Stomach smooth muscle (tissue), 2 donors: Measurements from ENCODE around the gene SMIM33.
A peak's percentile ranks its signal among the peaks of the same experiment; 100 is the strongest.
"Not testable (repeated sequence)": the region's sequence is repeated elsewhere in the genome, so short reads cannot be mapped to it uniquely, and the experiment has no call there.

Experiments used
- H3K27ac ChIP-seq: one replicate; pipeline ENCODE4 v1.7.0; 2013; ENCODE audit warnings: mild to moderate bottlenecking, low read length, inconsistent platforms
- H3K27me3 ChIP-seq, 2 donors: one replicate each; pipeline ENCODE4 v1.7.0; 2013; ENCODE audit warnings: low read length in 2 of 2; ENCODE audit not compliant: insufficient read depth in 2 of 2, control insufficient read depth in 1 of 2
- H3K36me3 ChIP-seq, 2 donors: one replicate each; pipeline ENCODE4 v1.7.0; 2013; ENCODE audit warnings: low read length in 2 of 2; ENCODE audit not compliant: control insufficient read depth in 2 of 2, insufficient read depth in 2 of 2
- H3K4me1 ChIP-seq: one replicate; pipeline ENCODE4 v1.7.0; 2013; ENCODE audit warnings: low read length; ENCODE audit not compliant: control insufficient read depth, insufficient read depth
- H3K4me3 ChIP-seq, 2 donors: one replicate each; pipeline ENCODE4 v1.7.0; 2013; ENCODE audit warnings: low read length in 2 of 2
- H3K9ac ChIP-seq, 2 donors: one replicate each; pipeline ENCODE4 v1.7.0; 2013; ENCODE audit warnings: low read length in 2 of 2, mild to moderate bottlenecking in 1 of 2
- H3K9me3 ChIP-seq, 2 donors: one replicate each; pipeline ENCODE4 v1.7.0; 2013; ENCODE audit warnings: low read length in 2 of 2; ENCODE audit not compliant: control insufficient read depth in 2 of 2
- donor health status: healthy.
- donor health status: Pancreatic carcinoma.

Gene SMIM33

GRCh38 chr5:139513434-139513833 is 42.6 kb downstream of the SMIM33 start:
- H3K4me3 ChIP-seq, H3K27me3 ChIP-seq, H3K4me1 ChIP-seq, H3K36me3 ChIP-seq, H3K9ac ChIP-seq, H3K27ac ChIP-seq, H3K9me3 ChIP-seq: not testable (repeated sequence)

GRCh38 chr5:139513852-139514485 is 43.2 kb downstream of the SMIM33 start:
- H3K9me3 ChIP-seq = no peaks in the 10 kb centered on the region
- no peaks in the 10 kb centered on the region for H3K36me3 ChIP-seq
- H3K4me3 ChIP-seq = no peak overlapping the region
- H3K9ac ChIP-seq = no peak overlapping the region
- peaks cover 11% of the 10 kb centered on the region for H3K4me1 ChIP-seq
- no peaks in the 10 kb centered on the region for H3K27me3 ChIP-seq
- H3K27ac ChIP-seq = no peak overlapping the region

GRCh38 chr5:139514486-139514856 is 43.7 kb downstream of the SMIM33 start:
- Histone ChIP-seq H3K9me3 (no peaks in the 10 kb centered on the region), H3K9ac (no peak overlapping the region), H3K27ac (no peak overlapping the region), H3K36me3 (no peaks in the 10 kb centered on the region), H3K27me3 (no peaks in the 10 kb centered on the region), H3K4me1 (peaks cover 11% of the 10 kb centered on the region), H3K4me3 (no peak overlapping the region)

GRCh38 chr5:139517683-139518564 is 47.1 kb downstream of the SMIM33 start:
- Histone ChIP-seq H3K36me3 (no peaks in the 10 kb centered on the region), H3K27ac (peak overlapping the region; percentile 64), H3K9ac (peak overlapping the region; percentile 97), H3K9me3 (no peaks in the 10 kb centered on the region), H3K4me3 (peak overlapping the region; percentile 81 to 93), H3K27me3 (no peaks in the 10 kb centered on the region), H3K4me1 (peaks cover 11% of the 10 kb centered on the region)
